ENCODE results near the gene RSKR. TPM values are rescaled to one million over a fixed set of nuclear protein-coding genes. Genes with fewer than 3 reads are reported as not detected.
A peak's percentile ranks its signal among the peaks of the same experiment; 100 is the strongest.

Gene RSKR
- total and polyA plus RNA-seq, 9 of the 15 experiments (the other 6 are each of a cell fraction or from before 2014, with no cell fraction given), result 1.4 to 42.3 (median 16.2) TPM

- TF ChIP-seq ARID4B (CRISPR knock-in tag; IDR thresholded peaks at IDR 0.05) (no peak), PHB (CRISPR knock-in tag; IDR thresholded peaks at IDR 0.05) (no peak), ETV6 (IDR thresholded peaks at IDR 0.05; ENCODE audit: borderline replicate concordance in 1 of 2, low read depth in 2 of 2, low read length in 1 of 2) (no peak), ETV6 (CRISPR knock-in tag; IDR thresholded peaks at IDR 0.05; ENCODE audit: borderline replicate concordance) (no peak), MTA1 (IDR thresholded peaks at IDR 0.05; ENCODE audit: borderline replicate concordance) (no peak), KAT2B (IDR thresholded peaks at IDR 0.05; ENCODE audit: low read depth, low read length) (no peak), MNT (conservative IDR thresholded peaks at IDR 0.05) (0 out of 4 replicates have a peak, but pooled peaks of 1 of the 2 experiments have one; percentile 25), NR2C1 (IDR thresholded peaks at IDR 0.05) (no peak), NR2C1 (tag; IDR thresholded peaks at IDR 0.05) (no peak), GABPB2 (CRISPR knock-in tag; conservative IDR thresholded peaks at IDR 0.05) (no peak), NFATC3 (IDR thresholded peaks at IDR 0.05) (no peak), ZNF124 (CRISPR knock-in tag; IDR thresholded peaks at IDR 0.05) (no peak), ZFP91 (CRISPR knock-in tag; IDR thresholded peaks at IDR 0.05) (no peak), ELF2 (CRISPR knock-in tag; IDR thresholded peaks at IDR 0.05) (peak; percentile 57; the same call in 1 of the 2 replicates), E2F6 (IDR thresholded peaks at IDR 0.05; ENCODE audit: borderline replicate concordance in 1 of 2, extremely low read depth in 1 of 2, insufficient read depth in 1 of 2, insufficient read length in 1 of 2, low read depth in 1 of 2, low read length in 1 of 2, poor library complexity in 1 of 2, severe bottlenecking in 1 of 2) (peak in 1 of 2 experiments; percentile 45), MYC (IDR thresholded peaks at IDR 0.05; ENCODE audit: low read depth, low read length) (0 out of 2 replicates have a peak, but pooled peaks have one; percentile 48), MYC (CRISPR knock-in tag; IDR thresholded peaks at IDR 0.05; ENCODE audit: borderline replicate concordance, low read depth) (no peak), SMAD4 (CRISPR knock-in tag; conservative IDR thresholded peaks at IDR 0.05) (0 out of 2 replicates have a peak, but pooled peaks have one; percentile 9), ASH1L (IDR thresholded peaks at IDR 0.05; ENCODE audit: borderline replicate concordance, low read depth, partially characterized antibody) (no peak)
These were observed 42.4 kb downstream of the RSKR start, which contains the start of gene PIGS (continued) for GRCh38 chr17:28571361-28572122.

All from K562 (cell line).